K562 (cell line): Measurements from ENCODE around the gene MVB12B. TPM values are rescaled to one million over a fixed set of nuclear protein-coding genes. Genes with fewer than 3 reads are reported as not detected.

ENCODE experiments used
- ATAC-seq: fragments of 200-7000 bp; cut with Tn5 transposase; 3 replicates; pipeline ENCODE4 v1.9.1; 2020; ENCODE audit warnings: moderate library complexity
- BruUV-seq: library from RNA; stranded (reverse); fragments of 400-500 nt; replicated peaks from 2 replicates; lab custom pipeline; 2021; lab: Mats Ljungman, UMichigan
- CTCF ChIA-PET: fragments of 300-600 bp; formaldehyde crosslinking; extraction: SDS; loops from one replicate; lab custom pipeline; 2021; ENCODE audit warnings: low intra/inter-chr PET ratio; lab: Yijun Ruan, JAX
- POLR2A ChIA-PET: fragments of 300-600, 350-650 bp; sonication (Branson Sonifier 250); formaldehyde crosslinking; extraction: SDS; loops from one replicate; lab custom pipeline; 2021; ENCODE audit warnings: antibody characterized with exemption, inconsistent platforms; lab: Yijun Ruan, JAX
- DNase-seq, 4 experiments: peaks; one replicate each; pipeline versions ENCODE4 v3.0.0 to v3.0.0-alpha.2; 2011 to 2018; ENCODE audit warnings: low spot score in 3 of 4, mixed read lengths in 3 of 4; ENCODE audit errors: extremely low read depth in 1 of 4
- FAIRE-seq: peaks from 2 replicates; lab custom pipeline; 2011; peaks lifted over from hg19 to GRCh38; lab: Jason Lieb, UNC
- H2AFZ ChIP-seq: 2 replicates; pipeline ENCODE4 v1.6.0; 2011; ENCODE audit warnings: low read depth, low read length, control low read depth, inconsistent platforms
- H3K27ac ChIP-seq: fragments of 200-600 bp; 3 replicates; pipeline ENCODE4 v1.8.0; 2011; ENCODE audit warnings: low read depth, mild to moderate bottlenecking, control low read depth, inconsistent platforms, low read length, moderate library complexity, mixed read lengths; ENCODE audit errors: extremely low read depth
- H3K27me3 ChIP-seq, 2 experiments: fragments of 300-600 bp in 1 of 2; 2 replicates in 1 of 2; 3 replicates in 1 of 2; pipeline versions ENCODE4 v1.6.0 to v1.8.0; 2011; ENCODE audit warnings: inconsistent platforms in 2 of 2, low read length in 2 of 2, mild to moderate bottlenecking in 1 of 2, mixed read lengths in 1 of 2, moderate library complexity in 1 of 2; ENCODE audit not compliant: control insufficient read depth in 2 of 2, insufficient read depth in 2 of 2
- H3K36me3 ChIP-seq: fragments of 300-600 bp; 3 replicates; pipeline ENCODE4 v1.8.0; 2011; ENCODE audit warnings: mild to moderate bottlenecking, low read length, inconsistent platforms; ENCODE audit not compliant: control insufficient read depth, insufficient read depth
- H3K4me1 ChIP-seq, 2 experiments: fragments of 200-600 bp in 1 of 2; replicated peaks in 1 of 2; 2 replicates in 1 of 2; 3 replicates in 1 of 2; pipeline versions ENCODE4 v1.5.1 to v1.8.0; 2011; ENCODE audit warnings: inconsistent platforms in 2 of 2, low read length in 2 of 2, mild to moderate bottlenecking in 1 of 2, mixed read lengths in 1 of 2, moderate library complexity in 1 of 2; ENCODE audit not compliant: control insufficient read depth in 2 of 2, insufficient read depth in 2 of 2
- H3K4me2 ChIP-seq: 2 replicates; pipeline ENCODE4 v1.6.1; 2011; ENCODE audit warnings: low read length, control low read depth, inconsistent platforms, mixed read lengths; ENCODE audit not compliant: insufficient read depth
- H3K4me3 ChIP-seq: fragments of 200-600 bp; sonication (generic), shearing (Covaris generic); 2 replicates; pipeline ENCODE4 v1.5.1; 2016; ENCODE audit warnings: control low read depth, inconsistent platforms
- H3K79me2 ChIP-seq: fragments of 200-600 bp; 3 replicates; pipeline ENCODE4 v1.8.0; 2011; ENCODE audit warnings: low read length, inconsistent platforms; ENCODE audit not compliant: control insufficient read depth, insufficient read depth
- H3K9ac ChIP-seq, 2 experiments: 2 replicates each; pipeline versions ENCODE4 v1.6.0 to v1.6.1; 2011; ENCODE audit warnings: low read depth in 2 of 2, low read length in 2 of 2, control low read depth in 1 of 2, inconsistent platforms in 1 of 2, mild to moderate bottlenecking in 1 of 2, mixed read lengths in 1 of 2; ENCODE audit not compliant: insufficient read depth in 1 of 2
- H3K9me1 ChIP-seq: one replicate; pipeline ENCODE4 v1.6.0; 2011; ENCODE audit warnings: inconsistent platforms, mild to moderate bottlenecking, low read length, moderate library complexity; ENCODE audit not compliant: control insufficient read depth, insufficient read depth
- H3K9me3 ChIP-seq: replicated peaks from 2 replicates; pipeline ENCODE4 v1.5.1; 2011; ENCODE audit warnings: low read depth, low read length, inconsistent platforms; ENCODE audit not compliant: control insufficient read depth, insufficient read depth
- H4K20me1 ChIP-seq: replicated peaks from 2 replicates; pipeline ENCODE4 v1.6.1; 2011; ENCODE audit warnings: low read length, inconsistent platforms, mixed read lengths; ENCODE audit not compliant: control insufficient read depth, insufficient read depth
- CBX5 ChIP-seq: IDR thresholded peaks from 2 replicates; pipeline ENCODE4 v1.6.1; 2014; ENCODE audit warnings: low read depth, borderline replicate concordance
- LCOR ChIP-seq: sonication (generic); formaldehyde crosslinking; IDR thresholded peaks from 2 replicates; pipeline ENCODE4 v1.8.0; 2022; ENCODE audit warnings: mild to moderate bottlenecking, missing genetic modification reagents
- NR3C1 ChIP-seq: sonication (generic); formaldehyde crosslinking; IDR thresholded peaks from 2 replicates; pipeline ENCODE4 v1.8.1; 2022; ENCODE audit warnings: missing genetic modification reagents
- PHTF2 ChIP-seq: fragments of 250-450 bp; sonication (Bioruptor Pico); IDR thresholded peaks from 2 replicates; pipeline ENCODE4 v1.5.0; 2021; ENCODE audit warnings: mild to moderate bottlenecking
- POU5F1 ChIP-seq: fragments of 150-350 bp; IDR thresholded peaks from 2 replicates; pipeline ENCODE4 v1.6.1; 2014; ENCODE audit warnings: borderline replicate concordance, low read length, low read depth, mild to moderate bottlenecking; ENCODE audit not compliant: partially characterized antibody
- PTBP1 ChIP-seq: fragments of 200-400 bp; formaldehyde crosslinking; IDR thresholded peaks from 2 replicates; pipeline ENCODE4 v1.6.1; 2017; ENCODE audit warnings: low read depth, low read length
- RNF2 ChIP-seq: sonication (generic); IDR thresholded peaks from 2 replicates; pipeline ENCODE4 v1.6.1; 2016
- SREBF2 ChIP-seq: sonication (generic); formaldehyde crosslinking; IDR thresholded peaks from 2 replicates; pipeline ENCODE4 v1.4.0; 2020; ENCODE audit warnings: mild to moderate bottlenecking, missing genetic modification reagents
- TCF15 ChIP-seq: fragments of 250-450 bp; sonication (Bioruptor Pico); IDR thresholded peaks from 2 replicates; pipeline ENCODE4 v1.8.0; 2022; ENCODE audit warnings: moderate library complexity, mild to moderate bottlenecking, inconsistent platforms
- USF2 ChIP-seq: sonication (generic); formaldehyde crosslinking; IDR thresholded peaks from 2 replicates; pipeline ENCODE4 v1.5.0; 2020; ENCODE audit warnings: missing genetic modification reagents
- ZBTB33 ChIP-seq: sonication (generic); formaldehyde crosslinking; IDR thresholded peaks from 2 replicates; pipeline ENCODE4 v1.8.1; 2023; ENCODE audit warnings: mild to moderate bottlenecking, missing genetic modification reagents
- ZNF239 ChIP-seq: fragments of 250-450 bp; sonication (Bioruptor Pico); IDR thresholded peaks from 2 replicates; pipeline ENCODE4 v1.4.0; 2020; ENCODE audit warnings: mild to moderate bottlenecking
- ZNF277 ChIP-seq: fragments of 250-450 bp; sonication (Bioruptor Pico); IDR thresholded peaks from 2 replicates; pipeline ENCODE4 v1.8.0; 2022; ENCODE audit warnings: inconsistent platforms, mild to moderate bottlenecking, moderate library complexity, borderline replicate concordance
- ZNF507 ChIP-seq: conservative IDR thresholded peaks from 2 replicates; pipeline ENCODE4 v1.6.1; 2017; ENCODE audit warnings: missing genetic modification characterization, missing compliant biosample characterization
- WGBS: fragments of 100-300 bp; shearing (Covaris generic); methylation state at CpG from one replicate; pipeline ENCODE4 v1.1.6; 2016; ENCODE audit warnings: low coverage, mixed read lengths; ENCODE audit not compliant: insufficient coverage; ENCODE audit errors: missing lambda C conversion rate; 5-methylcytosine and 5-hydroxymethylcytosine counted together
- in situ Hi-C: fragments of 300-500 bp; cut with MboI; formaldehyde crosslinking; loops from 4 replicates; pipeline ENCODE4 v1.15.0; 2018; ENCODE audit warnings: inconsistent platforms, mixed read lengths
- intact Hi-C: fragments of 100-400 bp; cut with micrococcal nuclease; formaldehyde crosslinking; loops from 2 replicates; pipeline ENCODE4 v1.14.2; 2022
- polyA plus RNA-seq, 8 experiments: library from polyadenylated mRNA; depleted of rRNA in 4 of 8; stranded (reverse) in 5 of 8; unstranded in 3 of 8; fragments of >200 nt; fragmentation: Nextera tagmentation in 2 of 8; fragmentation: Illumina TruSeq in 1 of 8; extraction: Ambion mirVana in 2 of 8; extraction: Trizol in 1 of 8; gene quantifications; 2 replicates each; pipeline versions ENCODE4 v1.2.1 to v1.2.3, GENCODE V29; 2011 to 2014; ENCODE audit warnings: inconsistent platforms in 1 of 8, missing spikeins in 1 of 8
- total RNA-seq, 7 experiments: library from RNA; depleted of rRNA in 6 of 7; stranded (reverse); fragments of >200 nt in 6 of 7; fragmentation: Illumina TruSeq in 2 of 7; extraction: Trizol in 2 of 7; gene quantifications; 2 replicates each; pipeline versions ENCODE4 v1.2.1 to v1.2.3, GENCODE V29; 2011 to 2021; ENCODE audit warnings: low replicate concordance in 1 of 7

MVB12B gene
- total and polyA plus RNA-seq, 9 of the 15 experiments (the other 6 are each of a cell fraction or from before 2014, with no cell fraction given): not detected

- TF ChIP-seq ZNF507 (tag) (no peak), RNF2 (no peak)
These were observed 180.0 kb downstream of the MVB12B start (continued) for GRCh38 chr9:126506361-126507317.

- peaks cover 16 to 68% of the 10 kb centered on the region in 2 experiments; a peak in 4 of 5 replicates for H3K27me3 ChIP-seq
- no peaks in the 10 kb centered on the region for H3K9me1 ChIP-seq
- H3K4me2 ChIP-seq: no peak overlapping the region
- H3K79me2 ChIP-seq: no peaks in the 10 kb centered on the region
- H3K9ac ChIP-seq: no peak overlapping the region
- in situ Hi-C loops (loop anchor here (10.0 kb wide), 1 partner anchor 187 kb away; no protein-coding TSS in a partner anchor), intact Hi-C loops (no loop called here)
- no TSS peak for BruUV-seq
- H3K36me3 ChIP-seq: no peaks in the 10 kb centered on the region
- ChIA-PET POLR2A (interaction anchor here (0.5 to 1.0 kb wide), 2 partner anchors 9 to 10 kb away, joined by 3 read pairs; no protein-coding TSS in a partner anchor), CTCF (no interaction called here)
- no peak for FAIRE-seq
- H2AFZ ChIP-seq: no peak overlapping the region
- 0% methylated on average over 21 of the region's 26 CpGs for WGBS
- peaks cover 0 to 10% of the 10 kb centered on the region in 2 experiments; a peak in 2 of 5 replicates for H3K4me1 ChIP-seq
- H3K9me3 ChIP-seq: no peaks in the 10 kb centered on the region
- H3K4me3 ChIP-seq: no peak overlapping the region
- H4K20me1 ChIP-seq: peaks cover 22% of the 10 kb centered on the region; the same call in 1 of the 2 replicates
- no peak overlapping the region for H3K27ac ChIP-seq
- no peak for DNase-seq
- no peak for ATAC-seq
- no peak for TF ChIP-seq LCOR
- TF ChIP-seq POU5F1: no peak
- no peak for TF ChIP-seq TCF15 (CRISPR knock-in tag)
- no peak for TF ChIP-seq SREBF2
- no peak for TF ChIP-seq PHTF2 (CRISPR knock-in tag)
- no peak for TF ChIP-seq CBX5
- no peak for TF ChIP-seq USF2 (CRISPR knock-in tag)
- TF ChIP-seq ZBTB33 (CRISPR knock-in tag): no peak
- no peak for TF ChIP-seq PTBP1
- TF ChIP-seq ZNF277 (CRISPR knock-in tag): no peak
- no peak for TF ChIP-seq ZNF239 (CRISPR knock-in tag)
- no peak for TF ChIP-seq NR3C1
These were observed 180.9 kb downstream of the MVB12B start for GRCh38 chr9:126507318-126508109.
